Natural killer cell (primary cell): Measurements from ENCODE around the gene KRTAP10-9. TPM values are rescaled to one million over a fixed set of nuclear protein-coding genes. Genes with fewer than 3 reads are reported as not detected.
A peak's percentile ranks its signal among the peaks of the same experiment; 100 is the strongest.

Experiments
- ATAC-seq, 3 donors: fragments of 150-1000 bp in 2 of 3; fragments of 200-7000 bp in 1 of 3; cut with Tn5 transposase; 1 replicate in 1 of 3; 2 replicates in 2 of 3; pipeline ENCODE4 v1.10.0; 2021; ENCODE audit warnings: mild to moderate bottlenecking in 2 of 3, moderate library complexity in 2 of 3
- DNase-seq, 2 donors: peaks; one replicate each; pipeline versions ENCODE4 v3.0.0 to v3.0.0-alpha.2; 2013 to 2021; ENCODE audit warnings: mixed read lengths in 1 of 2
- H3K27ac ChIP-seq: one replicate; pipeline ENCODE4 v1.5.1; 2013; ENCODE audit warnings: mild to moderate bottlenecking, low read length
- H3K27me3 ChIP-seq: one replicate; pipeline ENCODE4 v1.6.1; 2013; ENCODE audit warnings: low read length; ENCODE audit not compliant: control insufficient read depth, insufficient read depth
- H3K36me3 ChIP-seq: one replicate; pipeline ENCODE4 v1.6.1; 2013; ENCODE audit warnings: low read length; ENCODE audit not compliant: control insufficient read depth, insufficient read depth
- H3K4me1 ChIP-seq: one replicate; pipeline ENCODE4 v1.6.1; 2013; ENCODE audit warnings: low read length; ENCODE audit not compliant: control insufficient read depth, insufficient read depth
- H3K4me3 ChIP-seq: one replicate; pipeline ENCODE4 v1.5.1; 2013; ENCODE audit warnings: low read length
- H3K9me3 ChIP-seq: one replicate; pipeline ENCODE4 v1.6.1; 2013; ENCODE audit warnings: low read length; ENCODE audit not compliant: control insufficient read depth, insufficient read depth
- H3K27ac Mint-ChIP-seq, 2 donors: one replicate each; pipeline ENCODE4 v1.8.0; 2022; ENCODE audit warnings: mild to moderate bottlenecking in 2 of 2, mixed read lengths in 2 of 2, moderate library complexity in 1 of 2
- H3K27me3 Mint-ChIP-seq, 2 donors: one replicate each; pipeline ENCODE4 v1.8.0; 2022; ENCODE audit warnings: low read depth in 2 of 2, mixed read lengths in 2 of 2
- H3K36me3 Mint-ChIP-seq: one replicate; pipeline ENCODE4 v1.8.0; 2022; ENCODE audit warnings: mixed read lengths
- H3K4me1 Mint-ChIP-seq, 2 donors: one replicate each; pipeline ENCODE4 v1.8.0; 2022; ENCODE audit warnings: mixed read lengths in 2 of 2
- H3K4me3 Mint-ChIP-seq: one replicate; pipeline ENCODE4 v1.8.0; 2022; ENCODE audit warnings: mild to moderate bottlenecking, moderate library complexity, mixed read lengths
- H3K9me3 Mint-ChIP-seq, 2 donors: one replicate each; pipeline ENCODE4 v1.8.0; 2022; ENCODE audit warnings: mixed read lengths in 2 of 2
- CTCF ChIP-seq: fragments of 200-600 bp; IDR thresholded peaks from one replicate; pipeline ENCODE4 v1.8.0; 2022; ENCODE audit warnings: antibody characterized with exemption
- WGBS: methylation state at CpG from one replicate; pipeline ENCODE4 v1.1.7; 2013; ENCODE audit warnings: missing lambda C conversion rate; ENCODE audit not compliant: insufficient coverage; 5-methylcytosine and 5-hydroxymethylcytosine counted together
- intact Hi-C: fragments of 100-400 bp; cut with micrococcal nuclease; formaldehyde crosslinking; loops from one replicate; pipeline ENCODE4 v1.14.2; 2022
- total RNA-seq, 4 donors: library from RNA; stranded (reverse); fragments of 120-200 nt in 1 of 4; gene quantifications; one replicate each; pipeline versions ENCODE4 v1.2.3 to v1.2.4, GENCODE V29; 2013 to 2022

Gene KRTAP10-9
- total RNA-seq, 3 donors from 2014 or later (not counting 1 experiment from before 2014, with no cell fraction given): not detected

GRCh38 chr21:44583089-44583799, 43.6 kb upstream of the KRTAP10-9 start:
- Histone ChIP-seq H3K27ac (no peak overlapping the region), H3K4me1 (no peaks in the 10 kb centered on the region), H3K36me3 (no peaks in the 10 kb centered on the region), H3K4me3 (no peak overlapping the region), H3K27me3 (no peaks in the 10 kb centered on the region), H3K9me3 (peaks cover 5% of the 10 kb centered on the region)
- WGBS: 63% methylated on average over 11 of the region's 11 CpGs
- Mint-ChIP-seq H3K4me3 (no peak overlapping the region), H3K27me3 (peaks cover 63 to 68% of the 10 kb centered on the region in 2 donors), H3K27ac (no peak overlapping the region), H3K9me3 (peaks cover 2 to 15% of the 10 kb centered on the region in 2 donors), H3K36me3 (peaks cover 12% of the 10 kb centered on the region), H3K4me1 (peaks cover 5% of the 10 kb centered on the region in 2 donors)
- intact Hi-C loops: no loop called here
- DNase-seq: no peak
- no peak for ATAC-seq
- no peak for TF ChIP-seq CTCF

- H3K27ac Mint-ChIP-seq: no peak overlapping the region
- no peak for TF ChIP-seq CTCF
- peaks cover 63 to 67% of the 10 kb centered on the region in 2 donors for H3K27me3 Mint-ChIP-seq
- H3K4me3 Mint-ChIP-seq: no peak overlapping the region
- DNase-seq: peak in 1 of 2 donors; percentile 20
- Histone ChIP-seq H3K4me3 (no peak overlapping the region), H3K9me3 (peaks cover 5% of the 10 kb centered on the region), H3K27me3 (no peaks in the 10 kb centered on the region), H3K27ac (no peak overlapping the region), H3K36me3 (no peaks in the 10 kb centered on the region), H3K4me1 (no peaks in the 10 kb centered on the region)
- H3K4me1 Mint-ChIP-seq: peaks cover 5% of the 10 kb centered on the region in 2 donors
- H3K9me3 Mint-ChIP-seq: peaks cover 2 to 15% of the 10 kb centered on the region in 2 donors
- intact Hi-C loops: no loop called here
- ATAC-seq: no peak
- peaks cover 12% of the 10 kb centered on the region for H3K36me3 Mint-ChIP-seq
- 77% methylated on average over 5 of the region's 6 CpGs for WGBS
Observed at GRCh38 chr21:44583800-44584147, 43.1 kb upstream of the KRTAP10-9 start.

- Histone ChIP-seq H3K9me3 (peaks cover 5% of the 10 kb centered on the region), H3K4me3 (no peak overlapping the region), H3K27me3 (no peaks in the 10 kb centered on the region), H3K36me3 (no peaks in the 10 kb centered on the region), H3K4me1 (no peaks in the 10 kb centered on the region), H3K27ac (no peak overlapping the region)
- DNase-seq: no peak
- Mint-ChIP-seq H3K27me3 (peaks cover 54 to 67% of the 10 kb centered on the region in 2 donors), H3K36me3 (peaks cover 10% of the 10 kb centered on the region), H3K4me3 (no peak overlapping the region), H3K4me1 (no peaks in the 10 kb centered on the region), H3K9me3 (peaks cover 2 to 11% of the 10 kb centered on the region in 2 donors), H3K27ac (no peak overlapping the region)
- WGBS: 82% methylated on average over 3 of the region's 3 CpGs
- no peak for TF ChIP-seq CTCF
- ATAC-seq: no peak
- intact Hi-C loops: no loop called here
Observed at GRCh38 chr21:44585892-44586291, 41.0 kb upstream of the KRTAP10-9 start.

GRCh38 chr21:44589094-44589493, 37.8 kb upstream of the KRTAP10-9 start:
- DNase-seq (no peak), ATAC-seq (no peak)
- TF ChIP-seq CTCF: no peak
- 86% methylated on average over 2 of the region's 2 CpGs for WGBS
- no peaks in the 10 kb centered on the region for H3K36me3 Mint-ChIP-seq
- no peaks in the 10 kb centered on the region for H3K9me3 ChIP-seq
- H3K4me1 Mint-ChIP-seq: peaks cover 0 to 5% of the 10 kb centered on the region in 2 donors
- H3K36me3 ChIP-seq: no peaks in the 10 kb centered on the region
- H3K27ac ChIP-seq: no peak overlapping the region
- no peak overlapping the region for H3K4me3 Mint-ChIP-seq
- no peaks in the 10 kb centered on the region for H3K4me1 ChIP-seq
- H3K27me3 ChIP-seq: no peaks in the 10 kb centered on the region
- intact Hi-C loops: no loop called here
- H3K9me3 Mint-ChIP-seq: no peaks in the 10 kb centered on the region
- no peak overlapping the region for H3K4me3 ChIP-seq
- peaks cover 37 to 62% of the 10 kb centered on the region in 2 donors for H3K27me3 Mint-ChIP-seq
- H3K27ac Mint-ChIP-seq: no peak overlapping the region
